Neural crest cell (in vitro differentiated cells): Measurements from ENCODE around the gene MCM5. TPM values are rescaled to one million over a fixed set of nuclear protein-coding genes. Genes with fewer than 3 reads are reported as not detected.

Source experiments
- DNase-seq: peaks from one replicate; pipeline ENCODE4 v3.0.0; 2021; ENCODE audit warnings: low read depth, mixed read lengths, low spot score
- H3K27ac Mint-ChIP-seq: one replicate; pipeline ENCODE4 v1.8.0; 2021; ENCODE audit warnings: mild to moderate bottlenecking, mixed read lengths; ENCODE audit not compliant: unreplicated experiment
- H3K27me3 Mint-ChIP-seq: 2 replicates; pipeline ENCODE4 v1.8.0; 2021; ENCODE audit warnings: low read depth, mild to moderate bottlenecking, mixed read lengths
- H3K36me3 Mint-ChIP-seq: 2 replicates; pipeline ENCODE4 v1.8.0; 2021; ENCODE audit warnings: low read depth, mild to moderate bottlenecking, mixed read lengths
- H3K4me1 Mint-ChIP-seq: 2 replicates; pipeline ENCODE4 v1.8.0; 2021; ENCODE audit warnings: mixed read lengths
- H3K4me3 Mint-ChIP-seq: one replicate; pipeline ENCODE4 v1.8.0; 2021; ENCODE audit warnings: mild to moderate bottlenecking, mixed read lengths
- H3K9me3 Mint-ChIP-seq: 2 replicates; pipeline ENCODE4 v1.8.0; 2021; ENCODE audit warnings: mixed read lengths
- total RNA-seq: library from RNA; stranded (reverse); gene quantifications from 2 replicates; pipeline ENCODE4 v1.2.1, GENCODE V29; 2021
- TF ChIP-seq, protein P1 (sequence below): fragments of 200-600 bp; sonication (generic); conservative IDR thresholded peaks from 2 replicates; pipeline ENCODE4 v1.5.0; 2021; ENCODE audit warnings: antibody characterized with exemption, mild to moderate bottlenecking

MCM5 gene
- total RNA-seq, 1 donor from 2014 or later, result 187 TPM

- Mint-ChIP-seq H3K4me1 (peaks cover 16% of the 10 kb centered on the region), H3K27me3 (no peaks in the 10 kb centered on the region), H3K36me3 (peaks cover 5% of the 10 kb centered on the region), H3K27ac (no peak overlapping the region), H3K9me3 (no peaks in the 10 kb centered on the region), H3K4me3 (no peak overlapping the region)
- no peak for DNase-seq
- TF ChIP-seq, protein P1, sequence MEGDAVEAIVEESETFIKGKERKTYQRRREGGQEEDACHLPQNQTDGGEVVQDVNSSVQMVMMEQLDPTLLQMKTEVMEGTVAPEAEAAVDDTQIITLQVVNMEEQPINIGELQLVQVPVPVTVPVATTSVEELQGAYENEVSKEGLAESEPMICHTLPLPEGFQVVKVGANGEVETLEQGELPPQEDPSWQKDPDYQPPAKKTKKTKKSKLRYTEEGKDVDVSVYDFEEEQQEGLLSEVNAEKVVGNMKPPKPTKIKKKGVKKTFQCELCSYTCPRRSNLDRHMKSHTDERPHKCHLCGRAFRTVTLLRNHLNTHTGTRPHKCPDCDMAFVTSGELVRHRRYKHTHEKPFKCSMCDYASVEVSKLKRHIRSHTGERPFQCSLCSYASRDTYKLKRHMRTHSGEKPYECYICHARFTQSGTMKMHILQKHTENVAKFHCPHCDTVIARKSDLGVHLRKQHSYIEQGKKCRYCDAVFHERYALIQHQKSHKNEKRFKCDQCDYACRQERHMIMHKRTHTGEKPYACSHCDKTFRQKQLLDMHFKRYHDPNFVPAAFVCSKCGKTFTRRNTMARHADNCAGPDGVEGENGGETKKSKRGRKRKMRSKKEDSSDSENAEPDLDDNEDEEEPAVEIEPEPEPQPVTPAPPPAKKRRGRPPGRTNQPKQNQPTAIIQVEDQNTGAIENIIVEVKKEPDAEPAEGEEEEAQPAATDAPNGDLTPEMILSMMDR, result no peak
Measured at GRCh38 chr22:35424081-35424480, 24.1 kb downstream of the MCM5 start.

- TF ChIP-seq, protein P1, result no peak
- Mint-ChIP-seq H3K9me3 (no peaks in the 10 kb centered on the region), H3K4me3 (no peak overlapping the region), H3K36me3 (peaks cover 5% of the 10 kb centered on the region), H3K27me3 (no peaks in the 10 kb centered on the region), H3K27ac (peak overlapping the region; percentile 10), H3K4me1 (peaks cover 16% of the 10 kb centered on the region)
- DNase-seq, result no peak
Measured at GRCh38 chr22:35424761-35425160, 24.8 kb downstream of the MCM5 start.

GRCh38 chr22:35425546-35425945, 25.6 kb downstream of the MCM5 start:
- Mint-ChIP-seq H3K27ac (no peak overlapping the region), H3K27me3 (no peaks in the 10 kb centered on the region), H3K9me3 (no peaks in the 10 kb centered on the region), H3K4me1 (peaks cover 16% of the 10 kb centered on the region), H3K4me3 (no peak overlapping the region), H3K36me3 (peaks cover 5% of the 10 kb centered on the region)
- TF ChIP-seq, protein P1, result no peak
- DNase-seq, result no peak

- H3K36me3 Mint-ChIP-seq, result peaks cover 5% of the 10 kb centered on the region
- DNase-seq, result no peak
- H3K4me1 Mint-ChIP-seq, result peaks cover 16% of the 10 kb centered on the region
- no peaks in the 10 kb centered on the region for H3K27me3 Mint-ChIP-seq
- peak overlapping the region; percentile 84 for H3K27ac Mint-ChIP-seq
- no peaks in the 10 kb centered on the region for H3K9me3 Mint-ChIP-seq
- no peak overlapping the region for H3K4me3 Mint-ChIP-seq
- TF ChIP-seq, protein P1, result no peak
Measured at GRCh38 chr22:35425971-35426800, 26.2 kb downstream of the MCM5 start.

DNA sequence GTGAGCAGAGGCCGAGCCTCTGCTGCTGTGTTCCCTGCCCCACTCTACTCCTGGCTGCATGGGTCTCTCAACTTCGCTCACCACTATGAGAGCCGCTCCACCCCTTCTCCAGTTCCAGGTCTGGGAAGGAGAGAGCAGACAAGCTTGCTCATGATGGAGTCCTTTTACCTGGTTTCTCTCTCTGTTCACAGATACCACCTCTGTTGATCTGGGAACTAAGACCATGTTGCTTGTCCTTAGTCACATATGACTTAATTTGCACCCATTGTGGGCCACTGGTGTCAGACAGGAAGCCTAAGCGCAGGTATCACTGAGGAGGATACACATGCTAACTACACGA, 26.8 kb downstream of the MCM5 start:
- no peak overlapping the region for H3K4me3 Mint-ChIP-seq
- H3K4me1 Mint-ChIP-seq, result peaks cover 16% of the 10 kb centered on the region
- no peak for DNase-seq
- TF ChIP-seq, protein P1, result no peak
- H3K9me3 Mint-ChIP-seq, result no peaks in the 10 kb centered on the region
- H3K27ac Mint-ChIP-seq, result peak overlapping the region; percentile 84
- H3K27me3 Mint-ChIP-seq, result no peaks in the 10 kb centered on the region
- peaks cover 6% of the 10 kb centered on the region for H3K36me3 Mint-ChIP-seq
